ENCODE measurements around the gene C10orf88.

Gene C10orf88, protein sequence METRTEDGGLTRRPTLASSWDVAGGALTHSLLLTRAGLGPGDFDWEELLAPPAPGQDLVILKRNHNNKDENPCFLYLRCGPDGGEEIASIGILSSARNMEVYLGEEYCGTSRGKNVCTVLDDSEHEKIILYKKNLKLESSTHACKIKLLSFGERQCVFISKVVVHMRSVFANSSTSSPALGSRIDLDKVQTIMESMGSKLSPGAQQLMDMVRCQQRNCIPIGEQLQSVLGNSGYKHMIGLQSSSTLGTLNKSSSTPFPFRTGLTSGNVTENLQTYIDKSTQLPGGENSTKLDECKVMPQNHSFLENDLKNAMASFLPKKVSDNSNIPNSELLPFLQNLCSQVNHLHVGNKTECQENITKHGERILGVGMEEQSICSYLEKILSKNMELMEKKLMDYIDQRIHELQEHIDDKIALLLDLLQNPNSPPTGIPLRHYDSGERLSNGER

GRCh38 chr10:122953902-122954730, at the start of gene C10orf88:
Gene C10orf88, minus strand, starts transcription at chr10:122954227. Its CDS starts 49 bp downstream, at chr10:122954178.
- DNase-seq (ENCODE audit: low spot score) = peak; percentile 94

DNA sequence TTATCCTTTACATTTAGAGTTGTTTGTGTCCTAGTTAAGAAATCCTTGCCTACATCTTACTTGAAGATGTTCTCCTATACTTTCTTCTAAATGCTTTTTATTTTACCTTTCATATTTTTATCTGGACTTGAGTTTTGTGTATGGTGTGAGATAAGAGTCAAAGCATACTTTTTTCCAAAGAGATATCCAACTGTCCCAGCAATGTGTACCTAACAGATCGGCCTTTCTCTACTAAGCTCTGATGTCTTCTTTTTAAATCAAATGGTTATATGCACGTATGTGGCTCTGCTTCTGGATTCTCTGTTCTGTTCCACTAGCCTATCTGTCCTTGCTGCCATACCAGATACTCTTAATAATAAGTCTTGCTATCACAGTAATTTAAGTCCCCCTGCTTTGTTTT, 47.3 kb upstream of the C10orf88 start:
- no peak for DNase-seq (ENCODE audit: low spot score)

DNA sequence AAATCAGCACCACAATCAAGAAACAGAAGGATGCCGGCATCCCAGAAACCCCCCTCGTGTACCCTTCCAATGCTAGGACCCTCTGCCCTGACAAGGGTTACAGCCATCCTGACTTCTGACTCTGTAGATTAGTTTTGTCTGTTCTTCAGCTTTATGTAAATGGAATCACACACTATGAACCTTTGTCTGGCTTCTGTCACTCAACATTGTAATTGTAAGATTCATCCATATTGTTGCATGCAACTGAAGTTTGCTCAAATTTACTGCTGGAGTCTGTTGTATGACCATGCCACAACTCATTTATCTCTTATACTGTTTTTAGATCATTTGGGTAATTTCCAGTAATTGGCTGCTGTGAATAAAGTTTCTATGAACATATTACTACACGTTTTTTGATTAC, 46.1 kb upstream of the C10orf88 start:
- DNase-seq (ENCODE audit: low spot score) = no peak

- no peak for DNase-seq (ENCODE audit: low spot score)
Measured at GRCh38 chr10:122999347-122999746, 45.3 kb upstream of the C10orf88 start.

DNA sequence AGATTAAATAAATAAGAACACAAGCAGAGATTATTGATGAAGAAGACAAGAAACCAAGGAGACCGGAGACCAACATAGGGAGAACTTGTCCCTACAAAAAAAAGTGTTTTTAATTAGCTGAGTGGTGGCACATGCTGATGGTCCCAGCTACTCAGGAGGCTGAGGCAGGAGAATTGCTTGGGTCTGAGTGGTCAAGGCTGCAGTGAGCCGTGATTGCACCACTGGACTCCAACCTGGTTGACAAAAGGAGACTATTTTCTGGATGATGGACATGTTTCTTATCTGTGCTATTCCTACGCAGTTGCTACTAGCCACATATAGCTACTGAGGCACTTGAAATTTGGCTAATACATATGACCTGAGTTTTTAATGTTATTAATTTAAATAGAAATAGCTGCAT, 44.9 kb upstream of the C10orf88 start:
- no peak for DNase-seq (ENCODE audit: low spot score)

- no peak for DNase-seq (ENCODE audit: low spot score)
Measured at GRCh38 chr10:122998360-122998917, 44.4 kb upstream of the C10orf88 start.

DNA sequence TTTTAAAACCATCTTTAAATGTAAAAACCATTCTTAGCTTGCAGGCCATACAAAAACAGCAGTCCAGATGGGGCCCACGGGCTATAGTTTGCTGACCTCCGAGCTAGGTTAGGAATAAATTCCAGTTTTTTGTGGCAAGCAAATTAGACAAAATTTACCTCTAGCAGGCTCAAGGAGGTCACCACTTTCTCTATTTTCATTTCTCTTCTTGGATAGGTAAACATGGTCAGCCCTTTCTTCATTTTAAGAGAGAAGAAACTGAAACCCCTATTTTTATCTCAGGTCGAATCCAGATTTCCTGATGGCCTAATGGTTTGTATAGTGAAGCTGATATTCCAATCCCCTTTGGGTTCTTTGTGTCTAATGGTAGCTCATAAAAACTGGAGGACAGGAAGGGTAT, 43.8 kb upstream of the C10orf88 start:
- no peak for DNase-seq (ENCODE audit: low spot score)

GRCh38 chr10:122995936-122996335, 41.9 kb upstream of the C10orf88 start:
- no peak for DNase-seq (ENCODE audit: low spot score)

- DNase-seq (ENCODE audit: low spot score) = no peak
Measured at GRCh38 chr10:122993797-122994336, 39.8 kb upstream of the C10orf88 start.

GRCh38 chr10:122992031-122992585, 38.1 kb upstream of the C10orf88 start:
- DNase-seq (ENCODE audit: low spot score) = no peak

- DNase-seq (ENCODE audit: low spot score) = peak; percentile 58
Measured at GRCh38 chr10:122990278-122990677, 36.3 kb upstream of the C10orf88 start.

DNA sequence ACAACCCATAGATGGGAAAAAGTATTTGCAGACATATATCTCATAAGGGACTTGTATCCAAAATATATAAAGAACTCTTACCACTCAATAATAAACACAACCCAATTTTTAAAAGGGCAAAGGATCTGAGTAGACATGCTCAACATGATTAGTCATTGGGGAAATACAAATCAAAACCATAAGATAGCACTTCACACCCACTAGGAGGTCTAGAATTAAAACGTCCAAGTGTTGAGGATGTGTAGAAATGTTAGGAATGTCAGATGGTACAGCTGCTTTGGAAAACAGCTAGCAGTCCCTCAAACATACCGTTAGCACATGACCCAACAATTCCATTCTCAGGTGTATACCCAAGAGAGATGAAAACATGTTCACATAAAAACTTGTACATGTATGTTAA, 34.5 kb upstream of the C10orf88 start:
- DNase-seq (ENCODE audit: low spot score) = no peak

GRCh38 chr10:122986335-122986734, 32.3 kb upstream of the C10orf88 start:
- DNase-seq (ENCODE audit: low spot score) = no peak

DNA sequence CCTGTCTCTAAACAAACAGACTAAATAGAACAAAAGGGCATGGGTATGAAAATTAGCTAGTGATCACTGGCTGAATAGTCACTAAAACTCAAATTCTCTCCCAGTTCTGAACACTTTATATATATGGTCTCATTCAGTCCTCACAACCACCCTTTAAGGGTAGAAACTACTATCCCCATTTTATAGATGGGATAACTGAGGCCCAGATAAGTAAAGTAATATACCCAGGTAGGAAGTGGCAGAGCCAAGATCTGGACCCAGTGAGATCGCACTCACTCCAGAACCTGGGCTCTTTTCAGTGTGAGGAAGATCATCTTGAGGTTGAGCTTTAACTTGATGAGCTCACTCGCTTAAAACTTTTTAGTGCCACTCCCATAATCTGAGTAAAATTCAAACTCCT, 30.7 kb upstream of the C10orf88 start:
- DNase-seq (ENCODE audit: low spot score) = no peak

- DNase-seq (ENCODE audit: low spot score) = no peak
Measured at GRCh38 chr10:122983898-122984297, 29.9 kb upstream of the C10orf88 start.

- DNase-seq (ENCODE audit: low spot score) = peak; percentile 83
Measured at GRCh38 chr10:122981066-122981464, 27.0 kb upstream of the C10orf88 start.

GRCh38 chr10:122980209-122981065, 26.4 kb upstream of the C10orf88 start, which contains the start of gene PSTK:
Gene PSTK, plus strand, starts transcription at chr10:122980401. Its CDS starts 79 bp downstream, at chr10:122980480.
- peak; percentile 88 for DNase-seq (ENCODE audit: low spot score)

GRCh38 chr10:122974543-122975064, 20.6 kb upstream of the C10orf88 start:
- DNase-seq (ENCODE audit: low spot score) = no peak

DNA sequence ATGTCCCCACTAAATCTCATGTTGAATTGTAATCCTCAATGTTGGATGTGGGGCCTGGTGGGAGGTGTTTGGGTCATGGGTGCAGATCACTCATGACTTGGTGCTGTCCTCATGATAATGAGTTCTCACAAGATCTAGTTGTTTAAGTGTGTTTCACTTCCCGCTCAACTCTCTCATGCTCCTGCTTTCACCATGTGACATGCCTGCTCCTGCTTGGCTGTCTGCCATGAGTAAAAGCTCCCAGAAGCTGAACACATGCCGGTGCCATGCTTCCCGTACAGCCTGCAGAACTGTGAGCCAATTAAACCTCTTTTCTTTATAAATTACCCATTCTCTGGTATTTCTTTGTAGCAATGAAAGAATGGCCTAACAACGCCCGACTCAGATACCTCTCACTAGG, 20.0 kb upstream of the C10orf88 start:
- DNase-seq (ENCODE audit: low spot score) = no peak

DNA sequence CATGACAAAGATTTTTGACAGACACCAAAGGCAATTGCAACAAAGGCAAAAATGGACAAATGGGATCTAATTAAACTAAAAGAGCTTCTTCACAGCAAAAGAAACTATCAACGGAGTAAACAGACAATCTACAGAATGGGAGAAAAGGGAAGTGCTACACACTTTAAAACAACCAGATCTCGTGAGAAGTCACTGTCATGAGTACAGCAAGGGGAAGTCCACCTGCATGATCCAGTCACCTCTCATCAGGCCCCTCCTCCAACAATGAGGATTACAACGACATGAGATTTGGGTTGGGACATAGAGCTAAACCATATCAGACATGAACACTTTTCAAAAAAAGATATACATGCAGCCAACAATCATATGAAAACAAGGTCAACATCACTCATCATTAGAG, 14.7 kb upstream of the C10orf88 start:
- DNase-seq (ENCODE audit: low spot score) = no peak

- no peak for DNase-seq (ENCODE audit: low spot score)
Measured at GRCh38 chr10:122966879-122967278, 12.9 kb upstream of the C10orf88 start.
